Endothelial cell of hepatic sinusoid (primary cell): ENCODE measurements around the gene IRF9.

Experiments
- in situ Hi-C: cut with HindIII; loops from 2 replicates; pipeline ENCODE4 v1.10.0; 2017; ENCODE audit warnings: low sequenced_read_pairs

Gene IRF9

DNA sequence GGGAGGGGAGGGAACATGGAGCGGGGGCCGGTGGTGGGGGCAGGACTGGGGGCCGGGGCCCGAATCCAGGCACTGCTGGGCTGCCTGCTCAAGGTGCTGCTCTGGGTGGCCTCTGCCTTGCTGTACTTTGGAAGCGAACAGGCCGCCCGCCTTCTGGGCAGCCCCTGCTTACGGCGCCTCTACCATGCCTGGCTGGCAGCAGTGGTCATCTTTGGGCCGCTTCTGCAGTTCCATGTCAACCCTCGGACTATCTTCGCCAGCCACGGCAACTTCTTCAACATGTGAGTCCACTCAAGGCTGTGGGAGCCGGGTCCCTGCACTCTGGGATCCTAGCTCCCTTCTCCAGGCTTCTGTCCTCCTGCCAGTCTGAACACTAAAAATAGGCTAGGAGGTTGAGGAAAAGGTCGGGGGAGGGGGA is 29.5 kb upstream of the IRF9 start:
- in situ Hi-C loops: no loop called here

DNA sequence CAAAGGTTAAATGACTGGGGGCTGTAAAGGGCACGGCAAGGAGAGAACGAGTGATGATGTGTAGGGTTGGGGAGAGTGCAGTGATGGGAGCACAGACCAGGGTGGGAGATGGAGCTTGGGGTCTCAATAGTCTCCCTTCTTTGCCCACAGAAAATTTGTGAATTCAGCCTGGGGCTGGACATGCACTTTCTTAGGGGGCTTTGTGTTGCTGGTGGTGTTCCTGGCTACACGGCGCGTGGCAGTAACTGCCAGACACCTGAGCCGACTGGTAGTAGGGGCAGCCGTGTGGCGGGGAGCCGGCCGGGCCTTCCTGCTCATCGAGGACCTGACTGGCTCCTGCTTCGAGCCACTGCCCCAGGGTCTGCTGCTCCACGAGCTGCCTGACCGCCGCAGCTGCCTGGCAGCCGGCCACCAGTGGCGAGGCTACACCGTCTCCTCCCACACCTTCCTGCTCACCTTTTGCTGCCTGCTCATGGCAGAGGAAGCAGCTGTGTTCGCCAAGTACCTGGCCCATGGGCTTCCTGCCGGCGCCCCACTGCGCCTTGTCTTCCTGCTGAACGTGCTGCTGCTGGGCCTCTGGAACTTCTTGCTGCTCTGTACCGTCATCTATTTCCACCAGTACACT is 28.9 kb upstream of the IRF9 start:
- in situ Hi-C loops: no loop called here

DNA sequence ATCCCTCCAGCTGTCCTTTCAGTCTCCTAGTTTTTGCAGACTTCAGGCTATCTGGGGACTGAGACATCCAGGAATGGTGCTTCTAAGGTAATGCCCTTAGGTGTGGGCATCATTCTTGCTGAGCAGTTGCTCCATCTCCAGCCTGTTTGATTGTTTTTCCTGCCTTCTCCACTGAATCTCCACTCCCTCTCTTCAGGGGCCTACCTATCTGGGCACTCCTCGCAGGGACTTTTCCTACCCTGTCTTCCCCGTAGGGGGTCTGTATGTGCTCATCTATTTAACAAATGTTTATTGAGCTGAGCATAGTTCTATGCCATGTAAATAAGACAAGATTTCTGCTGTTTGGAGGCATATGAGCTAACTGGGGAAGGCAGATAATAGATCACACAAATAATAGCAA is 28.1 kb upstream of the IRF9 start:
- in situ Hi-C loops: no loop called here

DNA sequence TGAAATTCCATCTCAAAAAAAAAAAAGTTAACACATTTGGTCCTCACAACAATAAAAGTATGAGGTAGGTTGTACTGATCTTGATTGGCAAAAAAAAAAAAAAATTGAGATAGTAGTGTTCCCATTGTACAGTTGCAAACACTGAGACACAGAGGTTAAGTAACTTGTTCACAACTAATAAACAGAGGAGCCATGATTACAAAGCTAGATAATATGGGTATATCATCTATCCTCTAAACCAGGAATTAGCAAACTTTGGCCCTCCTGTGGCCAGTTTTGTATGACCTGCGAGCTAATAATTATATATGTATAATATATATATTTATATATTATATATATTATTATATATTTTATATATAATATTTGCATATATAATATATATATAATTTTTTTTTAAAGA is 27.3 kb upstream of the IRF9 start:
- in situ Hi-C loops: no loop called here

DNA sequence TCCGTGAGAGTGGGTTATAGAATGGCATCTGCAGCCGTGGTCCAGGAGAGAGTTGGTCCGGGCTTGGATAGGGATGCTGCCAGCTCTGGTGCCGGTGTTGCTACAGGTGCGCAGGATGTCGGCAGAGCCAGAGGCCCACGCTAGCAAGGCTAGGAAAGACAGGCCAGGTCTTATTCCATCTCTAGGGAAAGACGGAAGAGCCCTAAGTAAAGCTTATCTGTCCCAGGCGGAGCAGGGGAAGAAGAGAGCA is 25.6 kb upstream of the IRF9 start:
- in situ Hi-C loops: no loop called here

DNA sequence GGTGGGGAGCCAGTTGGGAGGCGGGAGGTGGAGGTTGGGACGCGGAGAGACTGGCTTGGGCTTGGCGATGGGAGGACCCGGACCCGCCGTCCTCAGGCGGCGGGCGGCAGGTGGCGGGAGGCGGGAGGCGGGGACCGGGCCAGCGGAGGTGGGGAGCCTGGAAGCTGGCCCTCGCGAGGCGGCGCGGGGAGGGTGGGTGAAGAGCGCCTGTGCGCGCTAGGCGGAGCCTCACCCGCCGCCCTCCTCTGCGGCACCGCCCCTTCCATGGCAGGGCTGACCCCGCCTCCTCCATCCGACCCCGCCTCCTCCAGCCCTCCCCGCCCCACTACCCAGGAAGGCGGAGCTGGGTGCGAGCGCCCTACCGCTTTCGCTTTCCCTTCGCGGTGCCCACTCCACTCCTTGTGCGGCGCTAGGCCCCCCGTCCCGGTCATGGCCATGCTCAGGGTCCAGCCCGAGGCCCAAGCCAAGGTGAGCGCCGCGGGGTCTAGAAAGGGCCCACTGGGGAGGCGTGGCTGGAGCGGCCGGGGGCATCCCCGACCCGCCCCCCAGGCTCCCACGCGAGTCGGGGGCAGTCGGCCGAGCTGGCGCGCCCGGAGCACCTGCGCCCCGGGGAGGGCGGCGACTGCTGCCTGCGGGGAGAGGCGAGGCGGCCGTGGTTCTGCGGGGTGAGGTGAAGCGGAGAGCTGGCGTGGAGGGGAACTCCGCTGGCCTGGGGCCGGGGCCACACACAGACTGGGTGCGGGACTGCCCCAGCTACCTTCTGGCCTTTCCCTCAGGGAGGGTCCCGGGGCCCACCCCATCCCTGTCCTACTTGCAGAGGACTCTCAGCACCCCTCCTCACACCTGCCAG is 25.0 kb upstream of the IRF9 start, which contains the start of gene PSME1:
Gene PSME1, plus strand, starts transcription at position 361 of the 850 bp plus-strand sequence. Its CDS starts 69 bp downstream, at position 430.
- in situ Hi-C loops: no loop called here

DNA sequence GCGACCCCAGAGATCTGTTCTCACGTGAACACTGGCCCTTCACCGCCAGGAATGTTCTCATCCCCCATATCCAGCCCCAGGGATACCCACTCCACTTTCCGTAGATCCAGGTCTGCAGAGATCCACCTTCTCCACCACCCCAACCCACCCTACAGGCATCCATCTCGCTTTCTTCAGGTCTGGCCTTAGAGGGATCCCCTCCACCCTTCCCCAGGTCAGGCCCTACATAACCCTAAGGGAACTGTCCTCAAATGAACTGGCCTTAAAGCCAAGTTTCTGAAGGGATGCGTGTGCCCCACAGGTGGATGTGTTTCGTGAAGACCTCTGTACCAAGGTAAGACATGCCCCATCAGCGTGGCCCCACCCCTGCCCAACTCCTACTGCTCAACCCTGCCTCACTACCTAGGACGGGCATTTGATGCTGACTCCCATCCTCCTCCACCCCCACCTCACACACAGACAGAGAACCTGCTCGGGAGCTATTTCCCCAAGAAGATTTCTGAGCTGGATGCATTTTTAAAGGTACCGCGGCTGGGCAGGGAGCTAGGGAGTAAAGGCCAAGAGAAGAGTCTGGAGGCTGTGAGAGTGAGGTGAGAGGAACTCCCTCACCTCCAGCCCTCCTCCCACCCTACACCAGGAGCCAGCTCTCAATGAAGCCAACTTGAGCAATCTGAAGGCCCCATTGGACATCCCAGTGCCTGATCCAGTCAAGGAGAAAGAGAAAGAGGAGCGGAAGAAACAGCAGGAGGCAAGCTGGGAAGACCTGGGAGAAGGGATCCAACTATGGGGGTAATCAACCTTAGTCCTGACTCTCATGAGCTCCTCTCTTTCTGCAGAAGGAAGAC is 24.2 kb upstream of the IRF9 start:
- in situ Hi-C loops: no loop called here

DNA sequence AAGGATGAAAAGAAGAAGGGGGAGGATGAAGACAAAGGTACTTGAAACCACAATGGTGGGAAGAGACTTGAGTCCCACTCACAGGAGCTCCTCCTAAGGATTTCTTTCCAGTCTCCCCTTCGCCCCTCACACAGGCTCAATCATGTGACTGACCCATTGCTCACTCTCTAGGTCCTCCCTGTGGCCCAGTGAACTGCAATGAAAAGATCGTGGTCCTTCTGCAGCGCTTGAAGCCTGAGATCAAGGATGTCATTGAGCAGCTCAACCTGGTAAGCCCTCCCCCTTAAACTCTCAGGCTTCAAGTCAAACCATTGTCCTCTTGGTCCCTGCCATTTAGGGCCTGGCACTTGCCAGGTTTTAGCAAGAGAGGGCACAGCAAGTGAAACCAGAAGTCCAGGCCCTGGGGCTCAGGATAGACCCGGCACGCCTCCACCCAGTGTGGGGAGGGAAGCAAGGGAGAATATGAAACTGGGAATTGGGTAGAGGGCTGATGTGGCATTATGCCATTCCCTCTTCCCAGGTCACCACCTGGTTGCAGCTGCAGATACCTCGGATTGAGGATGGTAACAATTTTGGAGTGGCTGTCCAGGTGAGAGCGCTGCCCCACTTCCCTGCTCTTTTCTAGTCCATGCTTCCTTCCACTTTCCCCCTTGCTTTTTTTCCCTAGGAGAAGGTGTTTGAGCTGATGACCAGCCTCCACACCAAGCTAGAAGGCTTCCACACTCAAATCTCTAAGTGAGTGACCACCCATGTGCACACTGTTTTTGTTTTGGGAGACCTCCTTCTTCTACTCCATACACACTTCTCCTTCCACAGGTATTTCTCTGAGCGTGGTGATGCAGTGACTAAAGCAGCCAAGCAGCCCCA is 23.3 kb upstream of the IRF9 start:
- in situ Hi-C loops: no loop called here

DNA sequence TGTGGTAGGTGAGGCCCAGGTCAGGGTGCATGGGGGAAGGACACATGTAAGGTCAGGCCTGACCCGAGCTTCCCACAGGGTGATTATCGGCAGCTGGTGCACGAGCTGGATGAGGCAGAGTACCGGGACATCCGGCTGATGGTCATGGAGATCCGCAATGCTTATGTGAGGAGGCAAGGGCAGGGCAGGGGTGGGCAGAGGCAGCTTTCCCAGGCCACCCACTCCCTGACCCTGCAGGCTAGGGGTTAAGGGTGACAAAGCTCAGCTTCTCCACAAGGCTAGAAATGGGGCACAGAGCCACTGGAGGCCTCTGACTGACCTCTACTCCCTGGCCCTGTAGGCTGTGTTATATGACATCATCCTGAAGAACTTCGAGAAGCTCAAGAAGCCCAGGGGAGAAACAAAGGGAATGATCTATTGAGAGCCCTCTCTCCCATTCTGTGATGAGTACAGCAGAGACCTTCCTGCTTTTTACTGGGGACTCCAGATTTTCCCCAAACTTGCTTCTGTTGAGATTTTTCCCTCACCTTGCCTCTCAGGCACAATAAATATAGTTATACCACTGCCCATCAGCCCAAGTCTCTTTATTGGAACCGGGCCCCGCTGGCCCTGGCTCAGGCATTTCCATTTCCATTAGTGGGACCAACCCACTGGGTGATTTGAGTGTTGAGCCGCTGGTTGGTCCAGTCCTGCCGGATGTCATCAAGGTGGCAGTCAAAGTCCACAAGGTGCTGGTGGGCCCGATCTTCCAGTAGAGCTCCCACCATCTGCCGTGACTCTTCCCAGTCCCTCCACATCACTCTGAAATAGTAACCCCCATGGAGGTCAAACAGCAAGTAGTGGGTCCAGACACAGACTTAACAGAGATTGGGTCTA is 22.4 kb upstream of the IRF9 start:
- in situ Hi-C loops: no loop called here

DNA sequence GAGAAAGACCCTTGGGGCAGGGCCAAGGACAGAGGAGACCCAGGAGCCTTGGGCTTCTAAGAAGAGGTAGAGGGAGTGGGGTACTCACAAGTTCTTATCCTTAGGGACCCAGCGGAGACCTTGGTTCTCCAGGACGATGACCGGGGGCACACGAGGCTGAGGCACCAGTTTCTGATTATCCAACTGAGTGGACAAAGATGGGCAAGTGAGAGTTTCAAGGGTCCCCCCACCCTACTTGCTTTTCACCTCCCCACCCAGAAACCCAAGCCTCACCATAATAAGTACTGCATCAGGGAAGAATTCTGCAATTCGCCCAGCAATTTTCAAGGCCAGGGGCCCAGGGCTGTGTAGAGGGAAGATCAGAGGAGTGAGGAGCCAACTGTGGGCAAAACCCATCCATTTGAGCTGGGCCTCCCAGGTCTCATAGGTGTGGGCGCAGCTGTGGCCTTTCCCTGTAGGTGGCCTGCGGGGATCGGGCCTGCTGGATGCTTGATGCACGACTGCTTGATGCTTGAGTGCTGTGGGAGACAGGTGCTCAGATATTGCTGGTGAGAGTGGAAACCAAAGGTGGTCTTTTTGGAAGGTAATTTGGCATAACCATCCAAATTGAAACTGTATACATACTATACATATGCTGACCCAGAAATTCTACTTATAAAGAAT is 21.7 kb upstream of the IRF9 start:
- in situ Hi-C loops: no loop called here

DNA sequence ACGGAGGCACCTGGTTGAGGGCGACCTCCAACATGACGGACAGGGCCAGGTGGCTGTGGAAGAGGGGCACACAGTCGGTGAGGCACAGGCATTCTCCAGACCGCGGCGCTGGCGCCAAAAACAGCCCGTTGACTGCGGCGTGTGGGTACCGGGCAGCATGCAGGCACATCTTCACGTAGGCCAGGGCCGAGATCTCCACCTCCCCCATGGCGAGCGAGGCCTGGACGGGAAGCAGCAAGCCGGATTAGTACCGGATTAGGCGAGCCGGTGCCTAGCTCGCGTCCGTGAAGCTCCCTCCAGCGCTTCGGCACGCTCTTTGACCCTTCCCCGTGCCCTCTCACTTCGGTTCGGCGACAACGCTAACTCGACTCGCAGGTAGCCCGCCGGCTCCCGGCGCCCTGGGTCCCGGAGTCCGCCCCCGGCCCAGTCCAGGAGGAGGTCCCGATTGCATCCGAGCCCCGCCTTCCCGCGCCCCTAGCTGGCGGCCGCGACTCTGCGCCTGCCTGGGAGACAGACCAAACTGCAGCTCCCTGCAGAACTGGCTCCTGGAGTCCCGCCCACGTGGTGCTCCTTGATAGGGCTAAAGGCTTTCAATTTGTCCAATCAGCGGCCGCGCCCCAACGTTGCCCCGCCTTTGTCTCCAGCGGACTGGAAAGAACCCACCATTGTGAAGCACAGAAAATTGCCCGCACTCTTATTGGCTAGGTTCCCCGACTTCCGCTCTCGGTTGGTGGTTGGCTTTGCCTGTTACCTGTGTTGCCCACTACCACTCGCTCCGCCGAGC is 19.8 kb upstream of the IRF9 start, which contains the start of gene EMC9:
Gene EMC9, minus strand, starts transcription at position 495 of the 784 bp plus-strand sequence. Its CDS starts 287 bp downstream, at position 208.
- in situ Hi-C loops: no loop called here

DNA sequence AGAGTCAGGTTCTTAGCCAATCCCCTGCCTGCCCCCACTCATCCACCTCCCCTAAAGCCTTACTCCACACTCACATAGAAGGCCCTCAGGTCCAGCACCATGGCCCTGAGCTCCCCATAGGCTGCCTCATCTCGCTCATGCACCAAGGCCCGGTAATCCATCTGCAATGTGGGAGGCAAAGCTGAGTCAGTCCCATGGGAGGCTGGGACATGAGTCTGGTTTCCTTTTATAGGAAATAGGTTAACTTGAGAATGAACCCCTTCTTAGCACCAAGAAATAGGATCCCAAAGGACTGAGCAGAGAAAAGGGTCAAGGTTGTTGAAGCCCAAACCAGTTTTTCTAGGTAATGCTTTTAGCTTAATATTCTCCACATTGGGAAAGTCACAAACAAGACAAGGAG is 17.6 kb upstream of the IRF9 start:
- in situ Hi-C loops: no loop called here

DNA sequence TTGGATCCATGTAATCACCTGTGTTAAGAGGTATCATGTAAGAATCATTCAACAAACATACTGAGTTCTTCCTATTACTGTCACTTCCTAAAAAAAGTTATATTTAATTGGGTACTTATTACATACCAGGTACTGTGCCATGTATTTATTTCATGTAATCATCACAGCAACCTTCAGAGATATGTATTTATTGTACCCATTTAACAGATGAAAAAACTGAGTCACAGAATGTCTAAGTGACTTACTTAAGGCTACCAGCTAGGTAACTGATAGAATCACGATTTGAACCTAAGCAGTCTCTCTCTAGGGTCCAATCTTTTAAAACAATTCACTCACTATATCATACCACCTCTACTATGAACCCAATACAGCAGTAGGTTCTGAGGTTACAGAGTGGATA is 16.6 kb upstream of the IRF9 start:
- in situ Hi-C loops: no loop called here

DNA sequence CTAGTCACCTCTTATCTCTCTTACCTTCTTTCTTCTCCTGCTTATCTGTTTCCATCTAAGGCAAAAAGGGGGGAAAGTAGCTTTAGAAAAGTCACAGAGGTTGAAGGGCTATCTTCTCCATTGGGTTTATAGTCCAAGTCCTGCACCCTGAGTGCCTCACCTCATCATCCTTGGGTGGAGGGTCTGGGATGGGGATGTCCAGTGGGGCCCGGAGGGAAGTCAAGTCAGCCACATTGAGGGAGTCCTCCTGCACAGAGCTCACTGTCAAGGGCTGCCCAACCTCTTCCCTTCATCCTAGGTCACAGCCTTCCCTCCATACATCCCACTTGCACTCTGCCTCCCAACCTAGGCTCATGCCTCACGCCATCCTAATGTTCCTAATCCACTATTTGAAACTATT is 15.8 kb upstream of the IRF9 start:
- in situ Hi-C loops: no loop called here

DNA sequence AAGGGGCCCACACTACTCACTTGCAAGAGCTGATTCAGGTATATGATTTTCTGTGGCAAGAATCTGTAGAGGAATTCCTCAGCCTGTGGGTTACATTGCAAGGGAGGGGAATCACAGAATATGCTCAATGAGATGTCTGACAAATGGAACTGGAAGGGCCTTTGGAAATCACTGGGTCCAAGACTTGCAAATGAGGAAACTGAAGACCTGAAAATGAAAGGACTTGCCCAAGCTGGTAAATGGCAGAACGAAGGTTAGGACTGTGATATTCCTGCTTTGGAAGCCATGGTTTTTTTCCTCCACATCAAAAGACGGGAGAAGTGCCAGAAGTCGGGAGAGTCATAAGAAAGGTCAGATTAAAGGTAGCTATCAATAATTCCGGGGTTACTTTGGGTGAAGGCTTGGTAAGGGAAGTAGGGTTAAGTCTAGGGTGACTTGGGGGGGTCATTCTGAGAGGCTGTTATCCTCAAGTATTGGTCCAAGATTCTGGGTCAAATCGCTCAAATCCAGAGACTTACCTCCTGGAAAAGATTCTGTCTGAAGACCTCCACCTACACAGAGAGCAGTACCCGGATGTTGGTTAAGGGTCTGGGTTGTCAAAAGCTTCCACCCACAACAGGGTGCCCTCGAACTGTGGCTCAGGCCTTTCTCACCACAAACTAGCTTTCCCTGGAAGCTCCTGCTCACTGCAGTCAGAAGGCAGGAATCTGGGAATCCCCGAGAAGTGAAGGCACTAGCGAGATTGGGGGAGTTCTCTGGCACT is 15.2 kb upstream of the IRF9 start:
- in situ Hi-C loops: no loop called here

DNA sequence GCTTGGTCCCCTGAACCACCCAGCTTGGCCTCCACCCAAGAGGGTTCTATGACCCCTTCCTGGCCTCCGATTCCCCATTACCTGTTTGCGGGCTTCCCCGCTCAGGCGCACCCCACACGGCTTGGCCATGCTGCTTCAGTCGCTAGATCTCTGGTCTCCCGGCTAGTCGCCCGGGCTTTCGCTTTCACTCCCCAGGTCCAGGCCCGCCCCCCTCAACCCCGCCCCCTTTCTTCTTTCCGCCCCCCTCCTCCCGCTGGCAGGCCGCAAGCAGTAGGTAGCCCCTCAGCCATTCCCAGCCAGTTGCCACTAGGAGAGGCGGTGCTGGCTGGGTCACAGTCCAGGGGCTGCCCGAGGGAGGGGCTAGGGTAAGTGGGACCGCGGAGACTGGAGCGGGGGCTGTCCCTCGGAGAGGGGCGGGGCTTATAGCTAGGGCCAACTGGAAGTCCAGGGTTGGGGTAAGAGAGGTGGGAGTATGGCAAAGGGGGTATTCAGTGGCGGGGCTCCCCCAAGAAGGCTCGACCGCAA is 14.6 kb upstream of the IRF9 start, which contains the start of gene PSME2:
Gene PSME2, minus strand, starts transcription at position 158 of the 525 bp plus-strand sequence. Its CDS starts 29 bp downstream, at position 129.
- in situ Hi-C loops: no loop called here
